HG03575 (cell line): Measurements from ENCODE around the gene SRGAP2B.
"Not testable (repeated sequence)": the region's sequence is repeated elsewhere in the genome, so short reads cannot be mapped to it uniquely, and the experiment has no call there.

ENCODE experiments used
- ATAC-seq: cut with Tn5 transposase; IDR thresholded peaks from one replicate; pipeline ENCODE4 v1.9.1; 2021; ENCODE audit not compliant: unreplicated experiment, insufficient number of reproducible peaks, low FRiP score; ENCODE audit errors: extremely low read depth

SRGAP2B gene

GRCh38 chr1:145008388-145008787 lies 86.7 kb downstream of the SRGAP2B start:
- ATAC-seq: not testable (repeated sequence)

- ATAC-seq: not testable (repeated sequence)
These were observed 90.0 kb downstream of the SRGAP2B start for GRCh38 chr1:145005142-145005541.

- ATAC-seq: not testable (repeated sequence)
These were observed 93.7 kb downstream of the SRGAP2B start for GRCh38 chr1:145001381-145001780.

GRCh38 chr1:145000743-145001326 lies 94.3 kb downstream of the SRGAP2B start:
- ATAC-seq: not testable (repeated sequence)

- not testable (repeated sequence) for ATAC-seq
These were observed 94.9 kb downstream of the SRGAP2B start for GRCh38 chr1:145000074-145000742.

GRCh38 chr1:144998981-144999273 lies 96.2 kb downstream of the SRGAP2B start:
- ATAC-seq: not testable (repeated sequence)

GRCh38 chr1:144998134-144998980 lies 96.8 kb downstream of the SRGAP2B start:
- not testable (repeated sequence) for ATAC-seq

GRCh38 chr1:144995833-144996410 lies 99.2 kb downstream of the SRGAP2B start:
- ATAC-seq: not testable (repeated sequence)

GRCh38 chr1:144992915-144993314 lies 102.2 kb downstream of the SRGAP2B start:
- not testable (repeated sequence) for ATAC-seq

GRCh38 chr1:144990611-144991010 lies 104.5 kb downstream of the SRGAP2B start:
- not testable (repeated sequence) for ATAC-seq

- not testable (repeated sequence) for ATAC-seq
These were observed 108.0 kb downstream of the SRGAP2B start for GRCh38 chr1:144987131-144987530.

GRCh38 chr1:144986171-144986860 lies 108.8 kb downstream of the SRGAP2B start:
- not testable (repeated sequence) for ATAC-seq

GRCh38 chr1:144985550-144986170 lies 109.5 kb downstream of the SRGAP2B start:
- ATAC-seq: not testable (repeated sequence)

- not testable (repeated sequence) for ATAC-seq
These were observed 112.2 kb downstream of the SRGAP2B start for GRCh38 chr1:144982802-144983525.

- not testable (repeated sequence) for ATAC-seq
These were observed 114.0 kb downstream of the SRGAP2B start for GRCh38 chr1:144981157-144981556.

GRCh38 chr1:144979960-144980595 lies 115.0 kb downstream of the SRGAP2B start:
- ATAC-seq: not testable (repeated sequence)

- not testable (repeated sequence) for ATAC-seq
These were observed 117.3 kb downstream of the SRGAP2B start for GRCh38 chr1:144977856-144978255.
